NT2/D1 (cell line): ENCODE data around the gene SPRY4.

Experiments used
- DNase-seq: peaks from one replicate; pipeline ENCODE4 v3.0.0-alpha.2; 2011; ENCODE audit warnings: low read depth, low spot score
- H3K27me3 ChIP-seq: 2 replicates; pipeline ENCODE4 v1.6.0; 2011; ENCODE audit warnings: mild to moderate bottlenecking; ENCODE audit not compliant: insufficient read length, insufficient read depth
- H3K36me3 ChIP-seq: 2 replicates; pipeline ENCODE4 v1.6.1; 2011; ENCODE audit warnings: mild to moderate bottlenecking, low read length, mixed read lengths; ENCODE audit not compliant: insufficient read depth, insufficient read length
- H3K4me1 ChIP-seq: 2 replicates; pipeline ENCODE4 v1.5.1; 2011; ENCODE audit not compliant: insufficient read depth, insufficient read length
- H3K4me3 ChIP-seq: 2 replicates; pipeline ENCODE4 v1.5.1; 2011; ENCODE audit warnings: low read depth; ENCODE audit not compliant: insufficient read length
- H3K9ac ChIP-seq: 2 replicates; pipeline ENCODE4 v1.6.0; 2011; ENCODE audit warnings: low read depth; ENCODE audit not compliant: insufficient read length
- H3K9me3 ChIP-seq: 2 replicates; pipeline ENCODE4 v1.5.1; 2011; ENCODE audit warnings: mild to moderate bottlenecking, low read length; ENCODE audit not compliant: insufficient read depth
- SUZ12 ChIP-seq: IDR thresholded peaks from 2 replicates; pipeline ENCODE4 v1.6.1; 2011; ENCODE audit not compliant: insufficient read length, insufficient read depth; ENCODE audit errors: extremely low read depth
- YY1 ChIP-seq: IDR thresholded peaks from 2 replicates; pipeline ENCODE4 v1.6.1; 2011; ENCODE audit not compliant: insufficient read length, insufficient read depth
- ZNF274 ChIP-seq: IDR thresholded peaks from 2 replicates; pipeline ENCODE4 v1.6.1; 2011; ENCODE audit warnings: mild to moderate bottlenecking, low read depth, low read length

Gene SPRY4

GRCh38 chr5:142317173-142317572 lies 7.6 kb downstream of the SPRY4 start:
- Histone ChIP-seq H3K4me1 (peaks cover 10% of the 10 kb centered on the region), H3K9ac (peak overlapping the region; percentile 32), H3K27me3 (no peaks in the 10 kb centered on the region), H3K9me3 (no peaks in the 10 kb centered on the region), H3K4me3 (no peak overlapping the region), H3K36me3 (peaks cover 75% of the 10 kb centered on the region)
- no peak for TF ChIP-seq SUZ12
- TF ChIP-seq ZNF274 = no peak
- no peak for TF ChIP-seq YY1
- no peak for DNase-seq

DNA sequence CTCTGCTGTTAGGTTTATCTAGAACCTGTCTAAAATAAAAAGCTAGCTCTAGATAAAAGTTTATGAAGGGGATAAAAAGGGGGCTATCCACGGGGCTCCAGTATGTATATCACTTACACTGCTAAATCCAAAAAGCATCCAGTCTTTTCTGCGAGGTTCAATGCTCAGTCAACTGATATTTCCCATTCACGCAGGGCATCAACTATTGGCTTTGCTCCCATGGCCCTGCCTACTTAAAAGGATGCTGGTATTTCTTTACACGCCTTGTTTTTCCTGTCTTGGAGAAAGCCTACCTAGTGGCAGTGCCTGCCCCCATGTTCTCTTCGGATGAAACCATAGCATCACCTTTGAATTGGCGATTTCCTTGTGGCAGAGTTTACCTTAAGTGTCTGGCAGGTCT lies 8.1 kb downstream of the SPRY4 start:
- peaks cover 10% of the 10 kb centered on the region for H3K4me1 ChIP-seq
- no peak overlapping the region for H3K4me3 ChIP-seq
- TF ChIP-seq ZNF274 (no peak), SUZ12 (no peak), YY1 (no peak)
- peaks cover 78% of the 10 kb centered on the region for H3K36me3 ChIP-seq
- no peak for DNase-seq
- H3K9me3 ChIP-seq = no peaks in the 10 kb centered on the region
- H3K9ac ChIP-seq = no peak overlapping the region
- no peaks in the 10 kb centered on the region for H3K27me3 ChIP-seq

DNA sequence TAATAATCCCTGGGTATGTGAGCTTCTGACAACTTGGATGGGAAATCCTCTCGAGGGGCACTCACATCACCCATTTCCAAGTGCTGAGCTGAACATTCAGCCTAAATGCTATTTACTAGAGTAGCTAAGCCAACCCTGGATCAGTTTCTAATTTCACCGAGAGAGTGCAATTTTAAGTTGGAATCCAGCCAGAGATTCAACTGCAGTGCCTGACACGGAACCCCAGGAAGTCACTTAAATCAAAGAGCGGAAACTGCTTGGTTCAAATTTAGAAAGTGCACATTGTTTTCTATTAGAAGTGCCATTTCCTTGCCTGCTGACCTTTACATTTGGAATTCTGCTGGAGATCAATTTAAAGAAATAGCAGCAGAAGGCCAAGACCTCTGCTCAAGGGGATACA lies 8.8 kb downstream of the SPRY4 start:
- H3K9me3 ChIP-seq = no peaks in the 10 kb centered on the region
- H3K4me3 ChIP-seq = no peak overlapping the region
- peaks cover 10% of the 10 kb centered on the region for H3K4me1 ChIP-seq
- DNase-seq = no peak
- H3K27me3 ChIP-seq = no peaks in the 10 kb centered on the region
- peaks cover 82% of the 10 kb centered on the region for H3K36me3 ChIP-seq
- no peak overlapping the region for H3K9ac ChIP-seq
- TF ChIP-seq YY1 (no peak), SUZ12 (no peak), ZNF274 (no peak)

- Histone ChIP-seq H3K9me3 (no peaks in the 10 kb centered on the region), H3K36me3 (peaks cover 87% of the 10 kb centered on the region), H3K27me3 (no peaks in the 10 kb centered on the region), H3K4me3 (no peak overlapping the region), H3K9ac (no peak overlapping the region), H3K4me1 (peaks cover 16% of the 10 kb centered on the region)
- TF ChIP-seq ZNF274 (no peak), SUZ12 (no peak), YY1 (no peak)
- DNase-seq = no peak
Observed at GRCh38 chr5:142315096-142315900, 9.5 kb downstream of the SPRY4 start.

- no peaks in the 10 kb centered on the region for H3K9me3 ChIP-seq
- H3K9ac ChIP-seq = no peak overlapping the region
- no peak overlapping the region for H3K4me3 ChIP-seq
- no peak for TF ChIP-seq YY1
- no peak for TF ChIP-seq SUZ12
- TF ChIP-seq ZNF274 = no peak
- DNase-seq = no peak
- H3K27me3 ChIP-seq = no peaks in the 10 kb centered on the region
- H3K36me3 ChIP-seq = peaks cover 92% of the 10 kb centered on the region
- peaks cover 18% of the 10 kb centered on the region for H3K4me1 ChIP-seq
Observed at GRCh38 chr5:142314606-142315005, 10.2 kb downstream of the SPRY4 start.

- H3K4me1 ChIP-seq = peaks cover 18% of the 10 kb centered on the region
- no peak overlapping the region for H3K4me3 ChIP-seq
- DNase-seq = no peak
- TF ChIP-seq SUZ12 (no peak), YY1 (no peak), ZNF274 (no peak)
- no peaks in the 10 kb centered on the region for H3K9me3 ChIP-seq
- no peaks in the 10 kb centered on the region for H3K27me3 ChIP-seq
- no peak overlapping the region for H3K9ac ChIP-seq
- peaks cover 88% of the 10 kb centered on the region for H3K36me3 ChIP-seq
Observed at GRCh38 chr5:142314109-142314508, 10.7 kb downstream of the SPRY4 start.

DNA sequence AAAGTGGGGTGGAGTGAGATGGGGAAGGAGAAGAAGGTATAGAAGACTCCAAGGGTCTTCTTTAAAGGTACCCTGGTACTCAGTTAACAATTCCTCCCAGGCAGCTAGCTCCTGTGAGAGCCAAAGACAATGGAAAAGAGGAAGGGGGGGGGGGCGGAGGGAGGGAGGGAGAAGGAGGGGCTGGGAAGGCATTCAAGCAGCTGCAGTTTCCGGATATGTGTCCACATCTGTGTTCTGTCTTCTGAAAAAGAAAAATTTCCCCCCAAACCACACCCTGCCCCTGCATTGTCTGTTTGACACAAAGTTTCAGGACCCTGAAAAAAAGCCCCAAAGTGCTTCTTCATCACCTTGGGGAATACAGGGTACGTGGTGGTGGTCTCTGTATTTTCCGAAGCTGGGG lies 11.1 kb downstream of the SPRY4 start:
- Histone ChIP-seq H3K27me3 (no peaks in the 10 kb centered on the region), H3K4me1 (peaks cover 18% of the 10 kb centered on the region), H3K9me3 (no peaks in the 10 kb centered on the region), H3K9ac (no peak overlapping the region), H3K36me3 (peaks cover 83% of the 10 kb centered on the region), H3K4me3 (no peak overlapping the region)
- no peak for TF ChIP-seq YY1
- no peak for TF ChIP-seq SUZ12
- no peak for TF ChIP-seq ZNF274
- DNase-seq = no peak
